SKM-1 treated with dmso at 0.1 percent for 144 hours (cell line): Measurements from ENCODE around the gene ROR1.

ENCODE experiments used
- DNase-seq: peaks from one replicate; lab custom pipeline; 2025; ENCODE audit not compliant: unreplicated experiment; lab: John Stamatoyannopoulos, UW

Gene ROR1

DNA sequence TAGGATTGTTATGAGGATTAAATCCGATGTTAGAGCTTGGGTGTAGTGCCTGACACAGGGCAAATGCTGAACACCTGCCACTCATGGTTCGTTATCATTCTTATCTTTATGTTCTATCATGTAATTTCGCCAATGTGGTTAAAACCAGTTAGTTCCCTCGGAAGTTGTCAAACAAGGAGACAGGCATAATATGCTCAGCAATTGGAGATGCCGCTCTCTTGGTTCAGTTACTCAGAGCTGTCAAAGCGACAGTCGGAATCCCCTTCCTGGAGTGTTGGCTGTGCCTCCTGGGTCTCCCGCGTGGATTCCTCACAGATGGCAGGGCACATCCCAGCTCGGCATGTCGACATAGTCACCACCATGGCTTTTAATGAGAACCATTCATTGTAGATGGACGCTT is 192.2 kb downstream of the ROR1 start:
- DNase-seq: no peak

DNA sequence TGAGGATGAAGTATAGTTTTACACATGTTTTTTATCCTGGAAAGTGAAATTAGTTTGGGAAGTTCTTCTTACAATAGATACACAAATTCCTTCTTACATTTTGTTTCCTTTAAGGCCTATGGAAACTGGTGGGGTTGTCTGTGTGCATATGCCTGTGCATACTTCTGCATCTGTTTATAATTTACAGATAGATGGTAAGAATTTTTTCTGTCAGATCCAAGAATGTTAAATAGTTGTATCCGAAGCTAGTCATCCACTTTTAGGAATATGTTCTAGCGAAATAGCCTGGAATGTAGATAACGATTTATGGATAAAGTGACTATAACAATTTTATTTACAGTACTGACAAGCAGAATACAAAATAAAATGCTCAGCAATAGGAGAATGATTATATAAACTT is 194.1 kb downstream of the ROR1 start:
- no peak for DNase-seq

DNA sequence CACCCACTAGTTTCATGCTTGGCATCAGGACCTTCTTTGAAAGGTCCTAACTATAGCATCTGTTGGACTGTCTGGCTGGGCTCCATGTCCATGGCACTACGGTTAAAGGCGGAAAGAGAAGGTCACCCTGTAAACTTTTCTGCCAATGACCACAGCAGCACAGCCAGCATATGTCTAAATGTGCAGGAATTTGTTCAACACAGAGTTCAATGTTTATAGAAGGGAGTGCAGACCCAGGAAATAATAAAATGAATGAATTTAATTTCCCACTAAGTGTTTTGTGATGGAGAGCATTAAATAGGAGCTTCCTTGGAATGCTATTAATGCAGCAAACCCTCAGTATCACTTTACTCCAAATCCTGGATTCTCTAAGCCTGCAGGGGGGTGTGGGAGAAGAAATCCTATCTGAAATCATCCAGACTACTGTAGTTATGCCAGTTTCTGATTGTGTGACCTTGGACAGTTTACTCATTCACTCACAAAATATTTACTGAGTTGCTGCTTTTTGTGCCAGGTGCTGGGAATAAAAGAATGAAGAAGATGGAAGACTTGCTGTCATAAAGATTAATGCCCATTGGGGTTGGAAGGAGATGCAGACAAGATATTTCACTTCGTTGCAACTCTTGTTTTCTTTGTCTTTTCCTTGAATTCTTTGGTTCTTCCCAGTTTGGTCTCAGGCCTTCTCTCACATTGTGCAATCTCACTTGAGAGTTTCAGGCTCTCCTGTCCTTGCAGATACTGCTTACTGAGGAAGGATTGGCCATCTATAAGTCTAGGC is 195.0 kb downstream of the ROR1 start:
- no peak for DNase-seq

DNA sequence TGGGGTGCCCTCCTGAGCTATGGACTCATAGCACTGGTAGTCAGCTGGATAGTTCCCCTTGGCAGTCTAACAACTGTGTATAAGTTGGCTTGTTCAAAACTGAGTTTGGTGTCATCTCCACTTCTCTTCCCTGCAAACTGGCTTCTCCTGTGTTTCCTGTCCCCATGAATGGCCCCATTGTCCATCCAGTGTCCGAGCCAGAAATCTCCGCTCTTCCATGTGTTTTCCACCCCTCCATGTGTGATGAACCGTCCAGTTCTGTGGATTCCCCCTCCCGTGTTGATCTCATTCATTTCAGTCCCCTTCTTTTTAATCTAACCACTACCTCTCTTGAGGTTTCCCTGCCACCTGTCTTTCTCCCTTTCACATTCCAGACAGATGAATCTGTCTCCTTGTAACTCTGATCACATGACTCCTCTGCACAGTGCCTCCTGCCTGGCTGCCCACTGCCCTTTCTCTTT is 195.7 kb downstream of the ROR1 start:
- no peak for DNase-seq

DNA sequence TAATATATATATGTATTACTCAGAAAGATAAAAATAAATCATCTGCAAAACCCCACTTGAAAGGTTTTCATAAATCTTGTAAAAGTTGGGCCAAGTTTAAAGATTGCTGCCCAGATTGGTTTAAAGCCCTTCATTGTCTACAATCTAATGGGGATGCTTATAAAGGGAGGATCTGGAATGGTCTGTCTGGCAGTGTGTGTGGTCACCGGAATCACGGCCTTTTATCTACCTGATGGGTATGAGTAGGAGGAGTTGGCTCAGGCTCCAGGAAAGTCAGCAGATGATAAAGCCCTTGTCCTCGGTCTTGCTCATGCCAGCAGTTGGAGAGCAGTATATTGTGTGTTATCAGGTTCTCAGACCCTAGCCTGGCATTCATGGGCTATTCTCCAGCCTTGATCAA is 197.7 kb downstream of the ROR1 start:
- no peak for DNase-seq

DNA sequence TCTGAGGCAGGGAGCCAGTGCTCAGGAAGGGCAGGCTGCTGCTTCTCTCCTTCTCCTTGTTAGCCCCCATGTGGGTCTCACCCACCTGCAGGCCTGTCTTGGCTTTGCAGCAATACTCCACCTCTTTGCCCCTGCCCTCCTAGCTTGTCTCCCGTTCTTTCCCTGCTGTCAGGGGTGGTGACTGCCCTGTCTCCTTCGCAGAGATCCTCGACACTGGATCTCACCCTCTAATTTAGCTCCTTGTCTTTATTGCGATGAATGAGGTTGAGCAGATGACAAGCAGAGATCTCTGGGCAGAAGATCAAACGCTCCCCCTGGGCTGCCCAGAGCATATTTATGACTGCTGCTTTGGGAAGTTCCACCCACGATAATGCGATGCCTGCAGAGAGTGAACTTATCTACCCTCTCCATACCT is 199.2 kb downstream of the ROR1 start:
- no peak for DNase-seq

DNA sequence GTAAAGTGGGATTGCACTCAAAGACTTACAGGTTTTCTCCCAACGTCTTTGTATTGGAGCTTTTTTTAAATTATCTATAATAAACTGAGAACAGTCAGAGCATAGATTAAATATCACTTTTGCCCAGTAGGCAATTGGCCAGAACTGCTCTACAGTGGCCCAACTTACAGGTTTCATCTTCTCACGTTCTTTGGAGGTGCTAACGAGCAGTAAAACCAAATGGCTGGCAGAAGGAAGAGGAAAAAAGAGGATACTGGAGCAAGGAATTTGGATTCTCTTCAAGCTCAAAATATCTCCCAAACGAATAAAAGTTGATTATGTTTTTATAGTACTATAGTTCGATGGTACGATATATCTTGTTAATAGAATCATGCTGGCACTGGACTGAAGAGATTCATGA is 201.1 kb downstream of the ROR1 start:
- DNase-seq: no peak

DNA sequence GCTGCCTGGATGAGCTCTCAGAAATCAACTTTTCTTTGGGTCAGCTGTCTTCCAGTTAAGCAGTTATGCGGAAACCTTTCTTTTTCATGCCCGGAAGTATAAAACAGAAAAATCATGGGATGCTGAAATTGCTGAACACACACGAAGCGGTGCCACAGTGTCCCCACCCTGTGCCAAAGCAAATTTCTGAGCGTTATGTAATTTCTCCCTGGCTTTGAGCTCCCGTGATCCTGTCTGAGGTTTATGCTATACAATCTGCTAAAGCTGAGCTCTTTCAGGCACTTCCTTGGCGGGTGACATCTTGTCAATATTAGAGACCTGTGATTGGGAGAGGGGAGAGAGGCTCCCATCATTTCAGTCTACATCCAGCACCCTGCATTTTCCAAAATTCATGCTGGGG is 201.7 kb downstream of the ROR1 start:
- no peak for DNase-seq

DNA sequence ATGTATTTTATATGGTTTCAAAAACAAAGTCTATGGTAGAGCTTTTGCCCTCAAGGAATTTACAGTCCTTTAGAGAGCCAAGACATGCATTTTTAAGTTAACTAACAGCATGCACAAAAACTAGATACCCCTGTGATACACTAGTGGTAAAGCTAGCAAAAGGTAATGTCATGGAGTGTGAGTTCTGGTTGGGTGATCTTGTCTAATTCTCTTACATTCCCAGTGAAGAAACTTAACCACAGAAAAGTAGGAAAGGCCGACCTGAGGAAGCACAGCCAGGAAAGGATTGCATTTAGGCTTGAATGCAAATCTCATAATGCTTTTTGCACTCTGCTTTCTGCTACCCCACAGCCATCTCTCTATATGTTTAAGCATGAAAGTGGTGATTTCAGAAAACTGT is 202.2 kb downstream of the ROR1 start:
- no peak for DNase-seq

DNA sequence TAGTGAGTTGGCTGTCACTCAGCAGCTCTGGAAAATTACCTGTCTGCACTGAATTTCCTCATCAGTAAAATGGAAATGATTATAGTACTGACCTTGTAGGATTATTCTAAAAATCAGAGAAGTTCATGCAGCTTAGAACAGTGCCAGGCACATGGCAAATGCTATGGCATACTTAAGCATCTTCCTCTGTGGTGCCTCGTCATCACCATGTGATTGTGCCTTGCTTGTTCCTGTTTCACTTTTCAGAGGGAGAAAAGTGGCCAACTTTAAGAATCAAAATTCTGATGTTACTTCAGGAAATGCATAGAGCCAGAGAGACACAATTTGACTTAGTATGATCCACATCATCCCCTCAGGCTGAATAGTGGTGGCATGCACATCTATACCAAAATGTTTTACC is 203.6 kb downstream of the ROR1 start:
- DNase-seq: no peak

DNA sequence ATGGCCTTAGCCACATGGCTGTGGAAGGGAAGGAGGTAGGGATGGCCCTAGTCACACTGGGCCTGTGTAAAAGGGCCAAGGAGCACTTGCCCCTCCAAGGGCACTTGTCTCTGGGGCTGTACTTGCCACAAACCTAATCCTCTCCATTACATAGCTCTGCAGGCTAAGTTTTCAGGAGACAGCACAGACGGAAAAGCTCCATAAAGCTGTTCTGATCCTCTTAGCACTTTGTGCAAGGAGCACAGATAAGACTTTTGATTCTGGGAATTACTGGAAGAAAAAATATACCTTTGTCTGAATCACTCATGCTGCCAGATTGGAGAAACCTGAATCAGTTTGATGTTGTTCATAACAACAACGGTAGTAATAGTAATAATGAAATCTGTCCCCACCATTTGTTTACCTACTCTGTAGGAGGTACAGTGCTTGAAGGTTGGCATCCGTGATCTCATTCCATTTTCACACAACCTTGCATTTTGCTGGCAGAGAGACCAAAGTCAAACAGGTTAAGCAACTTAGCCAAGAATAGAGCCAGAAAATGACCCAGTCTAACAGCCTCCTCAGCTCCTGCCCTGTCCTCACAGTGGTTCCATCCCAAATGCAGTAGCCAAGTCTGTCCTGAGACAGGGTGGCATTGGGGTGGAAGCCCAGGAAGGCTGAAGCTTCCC is 207.1 kb downstream of the ROR1 start:
- no peak for DNase-seq

DNA sequence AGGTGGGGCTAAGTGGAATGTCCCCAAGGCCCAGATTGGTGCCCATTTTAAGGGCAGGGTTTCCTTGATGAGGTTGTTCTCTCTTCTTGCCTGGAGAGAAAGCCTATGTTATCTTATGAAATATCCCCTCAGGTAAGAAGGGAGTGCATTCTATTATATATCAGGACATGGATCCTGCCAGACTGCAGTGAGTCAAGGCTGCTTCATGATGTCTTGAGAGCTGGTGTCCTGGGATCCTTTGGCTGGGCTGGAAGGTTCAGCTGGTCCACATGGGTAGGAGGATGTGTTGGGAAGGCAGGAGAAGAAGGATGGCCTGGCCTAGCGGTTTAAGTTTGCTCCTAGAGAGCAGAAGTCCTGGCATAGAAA is 207.6 kb downstream of the ROR1 start:
- DNase-seq: no peak

DNA sequence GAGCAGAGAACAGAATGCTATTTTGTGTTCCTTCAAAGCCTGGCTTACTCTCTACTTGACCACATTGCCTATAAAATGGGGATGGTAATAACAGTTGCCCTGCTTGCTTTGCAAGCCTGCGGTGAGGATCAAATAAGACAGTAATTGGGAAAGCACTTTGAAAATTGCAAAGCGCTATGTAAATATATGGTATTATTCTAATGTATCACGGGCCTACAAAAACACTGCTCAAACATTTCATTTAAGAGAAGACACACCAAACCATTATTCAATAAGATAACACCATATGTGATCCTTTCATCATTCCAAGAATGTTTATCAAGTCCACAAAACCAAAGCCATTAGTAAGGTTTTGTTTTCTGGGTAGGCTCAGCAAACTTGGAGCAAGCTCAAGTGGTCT is 208.4 kb downstream of the ROR1 start:
- no peak for DNase-seq

DNA sequence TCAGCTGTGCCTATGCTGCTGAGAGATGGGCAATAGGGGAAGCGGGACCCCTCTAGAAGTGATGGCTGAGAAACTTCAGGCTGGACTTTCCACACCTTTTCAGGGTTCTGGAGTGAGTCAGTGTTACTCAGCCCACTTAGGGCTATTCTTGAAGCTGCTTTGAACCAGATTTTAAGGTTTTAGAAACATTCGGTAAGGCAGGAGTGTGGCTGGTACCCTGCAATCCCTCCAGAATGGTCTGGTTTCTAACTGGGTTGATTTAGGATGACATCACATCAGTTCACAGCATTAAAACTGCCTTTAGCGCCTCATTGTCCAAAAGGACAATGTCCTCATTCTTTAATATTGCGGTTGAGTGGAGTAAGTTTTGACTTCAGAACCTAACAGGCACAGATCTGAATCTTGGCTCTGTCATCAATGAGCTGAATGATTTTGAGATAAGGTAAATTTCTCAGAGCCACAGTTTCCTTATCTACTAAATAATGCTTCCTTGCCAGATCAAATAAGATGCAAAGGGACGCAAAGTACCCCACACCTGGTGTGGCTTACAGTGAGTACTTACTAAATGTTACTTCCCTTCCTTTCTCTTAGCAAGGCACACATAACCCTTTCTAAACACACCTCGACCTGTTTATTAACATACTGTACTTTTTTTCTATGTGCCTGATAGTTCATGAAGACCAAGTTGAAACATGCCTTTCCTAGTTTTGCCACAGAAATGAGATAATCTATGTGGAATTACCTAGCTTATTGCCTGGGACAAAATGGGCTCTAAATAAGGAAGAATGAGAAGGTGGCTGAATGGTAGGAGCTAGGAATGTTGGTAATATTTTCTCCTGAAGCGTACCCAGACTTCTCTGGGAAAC is 209.8 kb downstream of the ROR1 start:
- DNase-seq: no peak

DNA sequence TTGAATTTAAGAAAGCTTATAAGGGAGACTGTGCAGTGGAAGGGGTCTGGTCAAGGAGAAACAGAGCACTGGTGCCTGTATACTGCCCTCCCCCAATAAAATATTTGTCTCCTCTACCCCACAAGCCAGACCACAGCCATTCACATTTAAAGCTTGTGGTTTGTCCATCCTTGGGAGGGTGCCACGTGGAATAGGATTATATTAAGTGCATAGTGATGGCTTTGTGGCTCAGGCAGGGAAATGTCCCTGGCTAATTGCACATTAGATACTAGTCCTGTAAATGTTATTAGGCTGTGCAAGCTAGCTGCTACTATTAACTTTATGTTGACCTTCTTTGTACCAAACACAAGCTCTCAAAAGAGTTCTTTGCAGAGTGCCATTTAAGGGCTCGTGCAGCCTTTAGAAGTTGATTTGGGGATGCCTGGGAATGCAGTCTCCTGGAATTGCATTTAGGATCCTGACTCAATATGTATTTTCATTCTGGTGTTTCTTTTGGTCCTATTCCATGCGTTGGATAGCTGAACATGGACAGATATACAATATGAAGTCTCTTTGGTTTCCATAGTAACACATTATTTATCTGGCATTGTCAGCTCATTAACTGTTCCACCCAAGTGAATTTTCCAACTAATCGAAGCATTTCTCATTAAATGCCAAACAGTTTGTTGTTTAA is 210.6 kb downstream of the ROR1 start:
- no peak for DNase-seq

DNA sequence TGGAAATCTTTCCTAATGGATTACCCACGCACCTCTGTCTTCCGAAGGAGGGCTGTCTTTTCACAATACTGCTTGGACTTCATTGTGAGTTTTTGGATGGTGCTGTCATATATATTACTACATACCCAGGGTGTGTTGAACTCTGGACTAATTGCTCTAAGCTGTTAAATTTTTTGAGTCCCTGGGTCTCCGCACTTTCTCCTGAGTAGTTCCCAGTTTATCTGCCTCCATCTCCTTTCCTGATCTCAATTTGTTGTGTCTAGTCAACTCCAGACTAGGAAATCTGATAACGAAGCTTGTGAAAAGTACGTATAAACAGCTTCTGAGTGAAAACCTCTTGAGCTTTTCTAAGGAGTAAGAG is 211.1 kb downstream of the ROR1 start:
- DNase-seq: no peak

DNA sequence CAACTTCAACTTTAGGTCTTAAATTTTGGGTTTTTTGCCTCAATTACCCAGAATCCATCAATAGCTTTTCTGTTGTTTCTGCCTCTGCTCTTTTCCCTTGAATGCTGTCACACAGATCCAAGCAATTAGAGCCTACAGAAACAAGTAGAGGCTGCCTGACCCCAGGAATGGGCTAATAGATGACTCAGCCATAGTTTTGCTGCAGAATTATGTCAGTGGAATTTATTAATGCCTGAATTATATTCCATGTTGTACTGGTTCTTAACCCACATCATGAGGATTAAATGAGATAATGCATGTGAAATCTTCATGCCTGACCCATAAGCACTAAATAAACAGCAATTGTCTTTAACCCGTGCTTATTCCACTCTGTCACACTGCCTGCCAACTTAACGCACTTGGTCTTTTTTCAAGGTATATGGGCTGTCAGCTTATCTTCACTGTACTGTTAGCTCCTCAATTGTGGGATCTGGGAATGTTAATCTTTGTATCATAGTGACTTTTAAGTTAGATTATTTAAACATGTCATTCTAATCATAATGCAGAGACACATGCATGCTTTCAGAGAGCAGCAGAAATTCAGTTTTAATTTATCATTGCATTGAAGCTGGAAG is 213.3 kb downstream of the ROR1 start:
- no peak for DNase-seq

DNA sequence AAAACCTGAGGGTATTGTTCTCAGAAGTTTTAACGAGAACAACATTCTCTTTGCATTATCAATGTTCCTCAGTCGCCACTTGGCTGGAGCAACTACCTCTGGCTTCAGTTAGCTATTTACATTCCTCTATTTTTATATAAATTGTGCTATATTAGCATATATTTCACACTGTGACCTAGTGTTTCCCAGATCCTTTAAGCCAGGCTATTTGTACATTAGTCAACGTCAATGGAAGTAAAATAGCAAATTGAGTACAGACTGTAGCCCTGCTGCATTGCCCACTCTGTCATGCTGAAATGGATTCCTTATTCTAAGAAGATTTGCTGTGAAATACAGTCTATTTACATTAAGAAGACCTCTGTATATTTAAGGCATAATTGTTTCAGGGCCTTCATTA is 213.8 kb downstream of the ROR1 start:
- DNase-seq: no peak

DNA sequence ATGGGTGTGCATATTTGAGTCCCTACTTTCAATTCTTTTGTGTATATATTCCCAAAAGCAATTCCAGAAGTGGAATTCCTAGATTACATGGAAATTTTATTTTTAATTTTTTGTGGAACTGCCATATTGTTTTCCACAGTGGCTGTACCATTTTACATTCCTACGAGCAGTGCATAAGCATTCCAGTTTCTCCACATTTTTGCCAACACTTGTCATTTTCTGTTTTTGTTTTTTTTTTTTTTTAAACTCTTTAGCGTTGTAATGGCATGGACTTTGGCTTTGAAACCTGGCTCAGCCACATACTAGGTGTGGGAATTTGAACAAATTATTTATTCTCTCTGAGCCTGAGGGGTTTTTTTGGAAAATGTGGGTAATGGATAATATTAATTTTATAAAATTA is 215.1 kb downstream of the ROR1 start:
- no peak for DNase-seq

DNA sequence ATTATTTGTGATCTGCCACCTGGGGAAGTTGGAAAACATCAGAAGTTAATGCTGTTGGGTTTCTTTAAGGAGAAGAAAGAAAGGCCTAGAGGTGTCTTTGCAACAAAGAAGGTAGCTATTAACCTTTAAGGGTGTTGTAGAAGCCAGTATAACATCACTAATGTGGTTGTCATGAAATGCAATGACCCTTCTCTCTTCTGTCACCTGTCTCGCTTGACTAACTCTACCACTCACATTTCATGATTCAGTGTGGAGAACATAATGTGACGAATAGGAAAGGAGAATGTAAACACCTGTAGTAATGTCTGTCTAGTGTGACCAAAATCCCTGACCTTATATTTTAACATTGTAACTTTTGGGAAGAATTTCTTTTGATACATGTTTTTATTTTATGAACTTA is 217.9 kb downstream of the ROR1 start:
- DNase-seq: no peak

DNA sequence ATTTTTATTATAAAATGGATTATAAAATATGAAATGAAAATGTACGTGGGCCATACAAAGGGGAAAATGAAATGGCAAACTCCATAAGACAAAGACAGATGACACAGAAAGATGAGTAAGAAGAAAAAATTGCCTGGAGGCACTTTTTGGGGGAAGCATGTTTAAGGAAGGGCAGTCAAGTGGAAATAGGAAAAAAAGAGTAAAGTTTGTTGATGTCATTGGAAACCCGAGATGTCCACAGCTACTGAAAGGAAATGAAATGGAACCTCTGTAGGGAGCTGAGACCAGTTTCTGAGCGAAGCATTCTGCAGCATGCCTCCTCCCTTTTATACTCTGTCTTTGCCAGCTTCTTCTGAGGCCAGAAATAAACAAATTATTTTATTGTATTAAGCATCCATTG is 226.2 kb downstream of the ROR1 start:
- DNase-seq: no peak
